T-helper 2 cell (primary cell): ENCODE data around the gene FMO1.
"Not testable (repeated sequence)": the region's sequence is repeated elsewhere in the genome, so short reads cannot be mapped to it uniquely, and the experiment has no call there.

Experiments
- DNase-seq, 5 experiments: peaks; one replicate each; pipeline versions ENCODE4 v3.0.0 to v3.0.0-alpha.2; 2012 to 2022
- total RNA-seq, 2 donors: gene quantifications; one replicate each; lab custom pipeline; 2026; lab: John Stamatoyannopoulos, UW

FMO1 gene, protein sequence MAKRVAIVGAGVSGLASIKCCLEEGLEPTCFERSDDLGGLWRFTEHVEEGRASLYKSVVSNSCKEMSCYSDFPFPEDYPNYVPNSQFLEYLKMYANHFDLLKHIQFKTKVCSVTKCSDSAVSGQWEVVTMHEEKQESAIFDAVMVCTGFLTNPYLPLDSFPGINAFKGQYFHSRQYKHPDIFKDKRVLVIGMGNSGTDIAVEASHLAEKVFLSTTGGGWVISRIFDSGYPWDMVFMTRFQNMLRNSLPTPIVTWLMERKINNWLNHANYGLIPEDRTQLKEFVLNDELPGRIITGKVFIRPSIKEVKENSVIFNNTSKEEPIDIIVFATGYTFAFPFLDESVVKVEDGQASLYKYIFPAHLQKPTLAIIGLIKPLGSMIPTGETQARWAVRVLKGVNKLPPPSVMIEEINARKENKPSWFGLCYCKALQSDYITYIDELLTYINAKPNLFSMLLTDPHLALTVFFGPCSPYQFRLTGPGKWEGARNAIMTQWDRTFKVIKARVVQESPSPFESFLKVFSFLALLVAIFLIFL
- total RNA-seq = 0 reads per million in 2 donors

DNA sequence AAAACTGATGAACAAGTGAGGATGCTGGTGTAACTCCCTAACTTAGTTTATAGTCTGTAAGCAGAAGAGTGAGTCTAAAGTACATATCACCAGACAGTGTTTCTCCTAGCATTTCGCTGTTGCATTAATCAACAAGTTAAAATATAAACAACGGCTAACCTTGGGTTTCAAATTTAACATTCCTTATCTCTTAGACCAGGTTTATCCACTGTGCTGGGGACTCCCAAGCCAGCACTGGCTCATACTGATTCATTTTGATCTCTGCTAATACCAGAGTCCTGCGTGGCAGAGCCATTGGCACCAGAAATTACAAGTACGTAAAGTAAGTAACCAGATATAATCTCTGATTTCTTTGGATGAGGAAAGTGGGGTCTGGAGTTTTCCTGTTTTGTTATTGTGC lies at the start of gene FMO1:
TSS of gene FMO1 (plus strand) at position 193 of the 400 bp plus-strand sequence. CDS start 9,594 bp downstream, outside the sequence.
- DNase-seq = no peak

DNA sequence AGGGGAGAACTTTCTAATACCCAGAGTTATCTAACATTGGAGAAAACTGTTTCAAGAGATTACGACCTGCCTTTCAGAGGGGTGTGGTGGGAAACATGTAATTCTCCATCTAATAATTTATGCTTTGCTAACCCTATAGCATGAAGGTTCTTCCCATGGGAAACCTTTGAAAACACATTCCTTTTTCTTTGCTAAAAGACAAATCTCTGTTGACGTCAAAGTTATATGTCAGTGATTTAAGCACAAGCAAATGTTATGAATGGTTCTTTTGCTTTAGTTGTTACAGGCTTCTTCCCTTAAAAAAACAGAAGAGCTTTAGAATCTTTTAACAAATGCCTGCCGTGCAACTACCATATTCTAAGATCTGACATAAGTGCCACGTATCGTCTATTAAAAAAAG lies 44.0 kb upstream of the FMO1 start:
- no peak for DNase-seq

DNA sequence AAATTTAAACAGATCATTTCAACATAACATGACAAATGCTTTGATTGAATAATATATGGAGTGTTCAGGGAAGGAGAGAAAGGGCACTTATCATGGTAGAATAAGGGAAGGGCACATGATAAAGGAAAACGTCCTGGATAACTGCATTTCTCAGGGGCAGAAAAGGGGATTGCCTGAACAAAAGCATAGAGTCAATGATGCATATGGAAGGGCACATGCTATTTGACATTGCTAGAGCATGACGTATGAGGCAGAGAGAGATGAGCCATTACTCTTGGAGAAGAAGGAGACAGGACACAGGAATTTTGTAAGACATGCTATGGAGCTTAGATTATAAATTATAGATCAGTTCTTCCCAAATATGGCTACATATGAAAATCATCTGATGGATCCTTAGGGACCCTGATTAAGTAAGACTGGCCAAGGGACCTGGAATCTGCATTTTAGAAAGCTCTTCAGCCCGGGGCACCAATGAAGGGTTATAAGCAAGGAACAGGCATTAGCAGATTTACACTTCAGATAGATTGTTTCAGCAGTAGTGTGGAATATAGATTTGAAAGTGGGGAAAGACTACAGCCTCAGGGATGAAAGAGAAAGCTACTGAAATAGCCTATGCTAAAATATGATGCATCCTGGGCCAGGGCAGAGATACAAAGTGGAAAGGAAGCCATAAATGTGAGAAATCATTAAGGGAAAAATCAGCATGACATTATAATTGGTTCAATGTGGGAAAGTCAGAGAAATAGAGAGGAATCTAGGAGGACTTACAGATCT lies 41.9 kb upstream of the FMO1 start:
- no peak for DNase-seq

DNA sequence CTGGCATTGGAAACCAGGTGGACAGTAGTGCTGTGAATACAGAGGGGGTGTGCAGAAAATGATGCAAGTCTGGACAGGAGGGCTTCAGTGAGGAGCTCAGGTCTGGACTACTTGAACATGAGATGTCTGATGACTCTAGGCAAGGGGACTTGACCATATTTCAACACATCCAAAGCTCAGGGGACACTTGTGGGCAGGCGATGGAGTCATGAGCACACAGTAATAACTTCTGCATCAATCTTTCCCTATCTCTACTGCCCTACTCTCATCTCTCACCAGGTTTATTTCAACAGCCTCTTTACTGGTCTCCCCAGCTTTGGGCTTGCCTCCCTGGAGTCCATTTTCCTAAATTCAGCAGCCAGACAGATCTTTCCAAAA lies 41.3 kb upstream of the FMO1 start:
- DNase-seq = no peak

DNA sequence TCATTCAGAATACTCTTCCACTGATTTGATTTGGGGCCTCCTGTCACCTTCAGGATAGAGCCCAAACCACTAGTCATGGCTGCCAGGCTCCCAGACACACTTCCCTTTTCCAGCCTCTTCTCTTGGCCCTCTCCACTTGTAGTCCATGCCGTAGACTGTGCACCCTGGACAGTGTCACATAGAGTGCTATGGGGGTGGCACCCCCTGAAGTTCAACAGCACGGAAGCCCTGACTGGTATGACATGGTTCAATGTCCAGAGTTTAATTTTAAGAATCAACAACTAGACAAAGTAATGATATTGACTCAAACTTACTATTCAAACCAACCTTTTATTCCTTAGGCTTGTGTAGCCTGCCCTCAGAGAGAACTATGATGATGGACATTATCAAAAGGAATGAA lies 40.9 kb upstream of the FMO1 start:
- DNase-seq = no peak

DNA sequence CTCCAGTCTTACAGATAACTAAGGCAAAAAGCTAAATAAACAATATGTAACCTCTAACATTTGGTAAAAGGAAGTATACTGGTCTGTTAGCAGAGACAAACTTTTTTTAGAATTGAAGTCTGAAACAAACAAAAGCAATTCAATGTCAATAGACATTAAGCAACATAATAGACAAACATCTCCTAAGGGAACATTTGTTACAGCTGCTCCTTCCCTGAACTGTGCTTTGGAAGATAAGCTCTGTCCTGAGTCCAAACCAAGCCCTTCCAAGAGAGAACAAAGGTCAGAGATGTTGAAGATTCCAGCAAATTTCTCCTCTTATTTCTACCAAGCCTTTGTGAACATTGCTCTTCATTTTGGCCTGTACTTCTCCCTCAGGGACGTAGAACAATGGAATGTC lies 37.9 kb upstream of the FMO1 start:
- DNase-seq = no peak

DNA sequence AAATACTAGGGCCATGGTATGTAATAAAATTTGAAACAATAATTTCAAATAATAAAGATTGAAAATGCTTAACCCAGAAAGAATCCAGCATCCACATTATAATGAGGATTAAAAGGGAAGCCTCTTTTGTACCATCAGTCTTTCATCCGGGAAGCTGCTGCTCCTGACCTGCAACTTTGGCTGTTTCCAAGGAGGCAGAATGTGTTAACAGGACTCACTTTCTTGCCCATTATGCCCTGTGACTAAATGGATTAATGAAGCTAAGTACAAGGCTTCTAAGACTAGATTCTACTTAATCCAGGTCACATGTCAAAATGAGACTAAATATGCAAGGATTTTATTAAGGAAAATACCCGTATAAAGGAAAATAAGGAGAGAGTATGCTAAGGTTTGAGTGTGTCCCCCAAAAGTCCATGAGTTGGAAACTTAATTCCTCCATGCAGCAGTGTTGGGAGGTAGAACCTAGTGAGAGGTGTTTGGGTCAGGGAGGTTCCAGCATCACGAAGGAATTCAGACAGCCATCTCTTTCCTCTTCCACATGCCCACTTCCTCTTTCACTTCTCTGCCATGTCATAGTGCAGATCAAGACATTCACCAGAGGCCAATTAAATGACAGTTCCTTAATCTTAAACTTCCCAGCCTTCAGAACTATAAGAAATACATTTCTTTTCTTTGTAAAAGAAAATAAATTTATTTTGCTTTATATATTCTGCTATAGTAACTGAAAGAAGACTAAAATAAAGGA lies 35.5 kb upstream of the FMO1 start:
- DNase-seq = no peak

DNA sequence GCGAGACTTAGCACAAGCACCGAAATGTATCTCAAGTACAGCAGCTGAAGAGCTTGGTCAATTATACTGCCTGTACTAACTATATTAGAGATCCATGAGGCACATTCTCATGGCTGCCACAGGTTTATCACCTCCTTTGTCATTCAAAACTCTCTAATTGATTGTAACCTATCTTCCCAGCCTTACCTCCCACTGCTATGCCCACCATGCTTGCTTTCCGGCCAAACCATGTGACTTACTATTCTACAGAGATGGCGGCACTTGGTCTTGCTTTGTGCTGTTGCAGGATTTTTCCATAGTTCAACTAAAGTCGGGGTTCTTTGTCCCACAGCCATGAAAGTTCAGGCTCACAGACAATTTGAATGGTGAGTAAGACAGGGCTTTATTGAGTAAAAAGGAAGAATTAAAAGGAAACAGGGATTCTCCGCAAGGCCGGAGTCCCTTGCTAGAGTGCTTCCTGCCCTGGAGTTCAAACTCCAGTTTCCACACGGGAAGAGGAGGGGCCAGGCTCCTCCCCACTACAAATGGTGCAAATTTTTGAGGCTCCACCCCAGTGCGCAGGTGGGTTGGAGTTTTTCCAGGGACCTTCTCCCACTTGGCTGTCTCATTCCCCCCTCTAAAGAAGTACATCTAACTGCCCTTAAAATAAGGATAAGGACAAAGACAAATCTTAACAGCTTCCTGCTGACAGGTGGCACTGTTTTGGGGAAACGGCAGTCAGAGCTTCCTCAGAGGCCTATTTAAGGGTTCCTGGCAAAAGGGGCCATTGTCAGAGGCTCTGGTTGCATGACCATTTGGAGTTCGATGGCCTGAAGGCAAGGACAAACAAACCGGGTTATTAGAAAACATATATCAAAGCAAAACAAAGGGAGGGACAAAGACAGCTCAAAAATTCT lies 34.5 kb upstream of the FMO1 start:
- DNase-seq = no peak

DNA sequence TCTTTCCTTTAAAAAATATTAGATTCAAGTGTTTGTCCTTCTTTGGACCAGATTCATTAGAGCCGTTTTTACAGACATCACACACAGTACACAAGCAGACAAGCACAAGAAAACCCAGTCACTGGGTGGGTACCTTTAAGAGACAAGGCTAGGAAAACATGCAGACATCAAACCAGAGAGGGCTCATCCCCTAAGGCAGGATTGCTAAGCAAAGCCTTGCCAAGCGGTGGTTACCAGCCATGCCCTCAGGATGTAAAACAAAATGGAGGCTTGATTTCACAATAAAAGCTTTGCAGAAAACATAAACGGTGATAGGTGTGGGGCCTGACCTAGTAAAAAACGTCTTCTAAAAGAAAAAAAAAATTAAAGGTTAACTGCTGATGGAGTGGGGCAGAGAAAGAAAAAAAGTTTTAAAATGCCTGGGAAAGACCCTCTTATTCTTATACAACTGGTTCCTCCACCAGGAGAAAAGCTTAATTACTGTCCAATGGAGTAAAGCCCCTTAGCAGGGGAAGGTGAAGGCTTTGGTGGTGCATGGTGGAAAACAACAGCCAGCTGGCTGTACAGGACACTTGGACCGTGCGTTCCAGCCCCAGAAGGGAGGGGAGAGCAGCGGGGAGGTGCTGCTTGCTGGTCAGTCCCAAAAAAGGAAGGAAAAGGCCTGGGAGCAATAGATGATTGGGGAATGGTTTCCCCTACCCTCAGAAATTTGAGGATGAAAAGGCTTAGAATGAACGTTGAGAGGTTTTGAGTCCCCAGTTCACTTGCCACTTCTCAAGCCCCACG lies 30.4 kb upstream of the FMO1 start:
- DNase-seq = no peak

DNA sequence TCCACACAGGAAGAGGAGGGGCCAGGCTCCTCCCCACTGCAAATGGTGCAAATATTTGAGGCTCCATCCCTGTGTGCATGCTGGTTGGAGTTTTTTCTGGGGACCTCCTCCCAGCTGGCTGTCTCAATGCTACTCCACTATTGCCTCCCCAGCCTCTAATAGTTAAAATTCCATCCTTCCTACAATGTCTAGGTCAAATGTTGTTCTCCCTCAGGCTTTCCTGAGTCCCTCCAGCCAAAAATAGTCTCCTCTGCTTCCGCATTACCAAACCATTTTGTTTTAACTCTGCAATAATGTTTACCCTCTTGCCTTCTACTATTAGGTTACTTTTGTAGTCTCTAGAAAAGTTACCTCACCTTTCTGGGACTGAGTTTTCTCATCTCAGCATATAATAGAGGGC lies 29.6 kb upstream of the FMO1 start:
- DNase-seq = no peak

DNA sequence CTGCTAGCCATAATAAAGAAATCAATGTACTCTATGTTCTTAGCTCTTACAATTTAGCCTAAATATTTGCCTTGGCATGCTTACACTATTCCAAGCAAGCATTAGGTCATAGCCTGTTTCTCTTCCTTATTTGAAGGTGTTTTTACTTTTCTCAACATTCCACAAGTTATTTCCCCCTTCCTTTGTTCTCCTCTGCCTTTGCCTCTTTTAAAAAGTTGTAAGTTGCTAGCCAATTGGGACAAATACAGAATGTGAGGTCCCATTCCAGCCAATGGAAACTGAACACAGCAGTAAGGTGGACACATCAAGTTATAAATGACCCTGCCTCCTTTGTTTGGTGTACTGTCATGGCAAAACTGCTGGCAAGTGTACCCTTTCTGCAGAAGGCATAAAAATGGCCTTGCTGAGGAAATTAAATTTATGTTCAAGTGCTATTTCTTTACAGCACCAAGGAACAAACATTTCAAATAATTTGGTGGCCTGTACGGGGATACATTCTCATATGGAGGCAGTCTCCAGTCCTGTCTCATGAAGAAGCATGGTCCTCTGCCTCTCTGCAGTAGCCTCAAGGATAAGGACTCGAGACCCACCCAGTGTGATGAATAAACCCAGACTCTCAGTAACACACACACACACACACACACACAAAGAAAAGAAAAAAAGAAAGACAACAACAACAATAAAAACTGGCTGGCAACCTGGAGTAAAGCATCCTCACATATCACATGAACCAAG lies 28.8 kb upstream of the FMO1 start:
- no peak for DNase-seq

DNA sequence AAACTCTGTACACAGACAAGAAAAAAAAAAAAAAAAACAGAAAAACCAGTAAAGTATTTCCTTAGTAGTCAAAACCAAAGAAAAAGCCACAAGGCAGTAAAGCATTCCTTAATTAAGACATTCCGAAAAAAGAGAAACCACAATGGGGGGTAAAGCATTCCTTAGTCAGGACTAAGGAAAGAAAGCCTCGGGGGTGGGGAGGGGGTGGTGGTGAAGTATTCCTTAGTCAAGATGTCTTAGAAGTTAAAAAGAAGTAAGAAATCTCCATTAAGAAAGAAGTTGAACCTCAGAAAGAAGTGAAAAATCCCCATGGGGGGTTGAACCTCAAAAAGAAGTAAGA lies 28.2 kb upstream of the FMO1 start:
- no peak for DNase-seq

DNA sequence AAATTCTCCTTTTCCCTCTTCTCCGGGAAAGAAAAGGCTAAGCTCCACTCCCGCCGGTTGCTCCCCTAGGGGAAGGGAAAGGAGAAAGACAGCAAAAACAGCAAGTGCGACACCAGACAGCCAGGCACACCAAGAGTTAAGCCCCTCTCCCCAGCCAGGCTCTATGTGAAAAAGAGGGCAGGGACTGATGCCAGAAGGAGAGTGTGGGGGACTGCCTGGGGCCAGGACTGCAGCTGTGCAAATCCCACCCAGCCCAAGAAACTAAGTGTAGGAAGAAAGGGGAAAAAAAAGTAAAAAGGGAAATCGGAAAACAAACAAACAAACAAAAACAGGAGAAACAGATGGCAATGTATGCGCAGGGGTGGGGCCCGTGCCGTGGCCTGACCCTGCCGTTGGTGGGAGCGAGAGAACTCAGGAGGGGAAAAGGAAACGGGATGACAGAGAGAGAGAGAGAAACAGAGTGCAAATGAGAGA lies 27.7 kb upstream of the FMO1 start:
- DNase-seq = no peak

DNA sequence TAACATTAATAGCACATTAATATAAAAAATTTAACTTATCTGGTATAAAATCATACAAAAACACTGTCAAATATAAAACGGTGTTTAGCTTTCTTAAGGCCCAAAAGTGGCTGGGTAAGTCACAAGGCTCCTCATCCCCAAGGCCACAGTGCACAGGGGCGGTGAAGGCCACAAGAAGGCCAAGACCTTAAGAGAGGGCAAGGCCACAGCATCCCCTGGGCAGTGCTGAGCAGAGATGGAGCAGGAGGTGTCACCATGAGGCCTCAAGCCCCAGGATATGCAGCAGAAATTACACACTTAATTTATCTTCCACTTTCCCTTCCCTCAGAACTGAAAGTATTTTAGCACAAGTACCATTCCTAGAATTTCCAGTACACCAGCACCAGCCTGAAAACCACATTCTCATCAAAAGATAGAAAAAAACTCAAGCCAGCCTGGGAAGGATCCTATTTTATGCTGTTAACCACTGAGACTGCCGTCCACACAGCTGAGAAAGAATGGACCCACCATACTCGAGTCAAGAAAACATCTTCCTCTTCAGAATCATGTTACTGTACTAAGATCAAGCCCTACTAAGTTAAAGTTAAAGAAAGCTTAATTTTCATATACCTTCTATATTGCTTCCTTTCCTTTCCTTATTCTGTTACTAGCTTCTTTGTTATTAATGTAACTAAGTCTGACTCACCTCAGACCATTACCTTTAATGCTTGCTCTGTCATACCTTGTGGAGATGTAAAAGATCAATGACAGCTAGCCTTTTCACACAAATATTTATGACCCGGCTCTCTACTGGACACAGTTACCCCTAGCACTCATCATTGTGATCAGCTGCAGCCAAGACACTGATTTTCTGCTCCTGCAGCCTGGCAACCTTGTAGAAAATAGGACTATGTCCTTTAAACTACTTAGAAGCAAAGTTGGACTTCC lies 26.4 kb upstream of the FMO1 start:
- DNase-seq = no peak

DNA sequence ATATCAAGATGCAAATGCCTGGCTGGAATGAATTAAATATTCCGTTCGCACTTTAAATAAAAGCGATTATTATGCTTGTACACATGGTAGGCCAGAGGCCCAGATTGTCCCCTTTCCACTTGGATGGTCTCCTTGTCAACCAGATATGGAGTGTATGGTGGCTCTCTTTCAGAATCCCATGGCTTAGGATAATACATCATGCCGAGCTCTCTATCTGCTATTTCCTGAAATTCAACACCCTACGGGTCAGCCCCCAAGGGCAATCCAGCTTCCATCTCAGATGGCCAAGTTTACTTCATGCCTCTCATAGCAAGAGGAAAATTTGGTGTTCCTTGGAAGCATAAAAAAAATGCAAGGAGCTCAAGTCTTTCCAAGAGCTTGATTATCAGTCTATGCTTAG lies 25.4 kb upstream of the FMO1 start:
- no peak for DNase-seq

DNA sequence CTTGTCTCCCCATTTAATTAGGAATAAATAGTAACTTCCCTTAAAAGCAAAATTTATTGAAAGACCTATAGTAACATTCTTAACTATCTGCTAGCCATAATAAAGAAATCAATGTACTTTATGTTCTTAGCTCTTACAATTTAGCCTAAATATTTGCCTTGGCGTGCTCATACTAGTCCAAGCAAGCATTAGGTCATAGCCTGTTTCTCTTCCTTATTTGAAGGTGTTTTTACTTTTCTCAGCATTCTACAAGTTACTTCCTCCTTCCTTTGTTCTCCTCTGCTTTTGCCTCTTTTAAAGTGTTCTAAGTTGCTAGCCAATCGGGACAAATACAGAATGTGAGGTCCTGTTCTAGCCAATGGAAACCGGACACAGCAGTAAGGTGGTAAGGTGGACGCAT lies 24.0 kb upstream of the FMO1 start:
- DNase-seq = not testable (repeated sequence)

DNA sequence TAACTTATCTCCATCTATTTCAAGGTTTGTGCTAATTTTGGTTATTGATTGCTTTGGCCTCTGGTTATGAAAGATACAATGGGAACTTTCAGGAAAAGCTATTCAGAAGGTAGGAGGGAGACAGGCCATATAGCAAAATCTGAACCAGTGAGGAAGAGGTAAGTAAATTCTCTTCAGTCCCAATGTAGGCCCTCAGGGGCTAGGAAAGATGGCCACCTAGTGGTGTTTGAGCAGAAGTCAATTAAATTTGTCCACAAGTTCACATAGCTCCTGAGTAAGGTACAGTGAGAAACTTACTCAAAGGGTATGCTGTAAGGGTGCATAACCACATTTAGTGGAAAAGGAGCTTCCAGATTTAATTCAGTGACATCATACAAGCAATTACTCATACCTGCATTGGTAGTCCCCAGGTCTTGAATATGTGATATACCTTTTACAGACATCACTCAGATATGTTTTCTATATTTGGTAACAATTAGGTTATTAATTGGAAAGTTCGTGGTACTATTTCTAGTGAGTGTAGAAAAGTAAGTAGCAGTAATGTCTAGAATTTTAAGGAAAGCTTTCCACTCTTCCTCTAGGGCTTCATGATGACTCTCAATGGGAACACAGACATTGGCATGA lies 21.4 kb upstream of the FMO1 start:
- peak in 1 of 5 experiments; percentile 42 for DNase-seq

DNA sequence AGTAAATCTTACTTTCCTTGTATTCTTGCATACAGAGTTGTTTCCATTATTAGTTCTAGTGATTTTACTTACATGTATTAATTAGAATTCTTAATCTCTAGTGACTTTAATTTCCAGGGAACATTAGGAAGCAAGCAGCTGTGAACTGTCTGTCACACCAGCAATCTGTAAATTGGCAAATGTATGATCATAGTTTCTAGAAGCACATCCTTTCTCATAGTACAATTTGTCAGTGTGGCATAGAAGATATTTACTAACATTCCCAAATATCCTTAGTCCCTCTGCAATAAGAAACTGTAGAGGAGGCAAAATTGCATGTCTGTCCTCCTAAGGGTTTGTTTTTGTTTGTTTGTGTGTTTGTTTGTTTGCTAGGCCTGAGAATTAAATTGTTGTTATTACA lies 17.0 kb upstream of the FMO1 start:
- no peak for DNase-seq

DNA sequence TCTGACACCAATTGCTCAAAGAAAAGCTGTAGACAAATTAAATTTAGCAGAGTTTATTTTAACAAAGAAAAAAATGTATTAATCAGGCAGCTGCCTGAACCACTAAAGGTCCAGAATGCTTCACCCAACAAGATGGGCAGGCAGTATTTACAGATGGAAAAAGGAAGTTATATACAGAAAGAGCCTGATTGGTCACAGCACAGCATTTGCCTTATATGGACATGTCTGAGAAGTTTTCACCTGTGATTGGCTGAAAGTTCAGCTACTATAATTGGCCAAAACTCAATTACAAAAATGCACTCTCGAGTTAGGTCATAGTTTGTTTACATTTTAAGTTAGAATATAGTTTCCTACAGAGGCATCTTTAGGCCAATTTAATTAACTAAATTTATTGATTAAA lies 15.1 kb upstream of the FMO1 start:
- no peak for DNase-seq
